ENCODE data around the gene ZNF628. TPM values are rescaled to one million over a fixed set of nuclear protein-coding genes. Genes with fewer than 3 reads are reported as not detected.

Gene ZNF628
- total and polyA plus RNA-seq, 2 of the 8 experiments (the other 6 are each of a cell fraction or from before 2014, with no cell fraction given): 1.7 to 10.8 TPM

- TF ChIP-seq SIX5 (IDR thresholded peaks at IDR 0.05; ENCODE audit: low read depth, low read length) (no peak), CREB1 (IDR thresholded peaks at IDR 0.05) (0 out of 2 replicates have a peak, but pooled peaks have one; percentile 12)
These were observed 39.0 kb upstream of the ZNF628 start (continued) for GRCh38 chr19:55437410-55437809.
